Pancreas (tissue), 10 donors: ENCODE results near the gene PREP. TPM values are rescaled to one million over a fixed set of nuclear protein-coding genes. Genes with fewer than 3 reads are reported as not detected.
"Not testable (repeated sequence)": the region's sequence is repeated elsewhere in the genome, so short reads cannot be mapped to it uniquely, and the experiment has no call there.

Source experiments
- ATAC-seq, 4 donors: fragments of 200-7000 bp; cut with Tn5 transposase; one replicate each; pipeline versions ENCODE4 v1.8.0 to v1.9.1; 2020; ENCODE audit warnings: mild to moderate bottlenecking in 4 of 4, moderate library complexity in 4 of 4
- DNase-seq, 6 donors: peaks; one replicate each; pipeline ENCODE4 v3.0.0-alpha.2; 2020
- FAIRE-seq: peaks from 2 replicates; lab custom pipeline; 2012; peaks lifted over from hg19 to GRCh38; lab: Jason Lieb, UNC
- H3K27ac ChIP-seq, 4 donors: fragments of 200-600 bp; sonication (generic); 1 replicate in 3 of 4; 2 replicates in 1 of 4; pipeline versions ENCODE4 v1.5.0 to v1.8.0; 2020
- H3K27me3 ChIP-seq, 4 donors: fragments of 200-600 bp; one replicate each; pipeline ENCODE4 v1.8.0; 2021
- H3K36me3 ChIP-seq, 3 donors: fragments of 200-600 bp; sonication (generic) in 1 of 3; one replicate each; pipeline versions ENCODE4 v1.5.0 to v1.8.0; 2020 to 2021
- H3K4me1 ChIP-seq, 3 donors: fragments of 200-600 bp; one replicate each; pipeline ENCODE4 v1.8.0; 2021
- H3K4me3 ChIP-seq, 4 donors: fragments of 200-600 bp; sonication (generic) in 2 of 4; one replicate each; pipeline versions ENCODE4 v1.5.0 to v1.8.0; 2020 to 2021
- H3K9me3 ChIP-seq, 4 donors: fragments of 200-600 bp; one replicate each; pipeline ENCODE4 v1.8.0; 2021
- WGBS, 2 donors: extraction: QIAGEN DNeasy Blood & Tissue Kit; methylation state at CpG; one replicate each; pipeline ENCODE4 v1.1.7; 2013; 5-methylcytosine and 5-hydroxymethylcytosine counted together
- intact Hi-C, 3 donors: fragments of 100-400 bp; cut with DNase I; formaldehyde crosslinking; loops; one replicate each; pipeline versions ENCODE4 v1.11.1 to v1.14.2; 2022
- polyA plus RNA-seq, 2 donors: library from polyadenylated mRNA; stranded (reverse); fragments of 200-250 nt; gene quantifications; one replicate each; pipeline ENCODE4 v1.2.3, GENCODE V29; 2013
- total RNA-seq, 6 donors: library from RNA; stranded (reverse); fragmentation: NEBNext Ultra II Directional in 4 of 6; extraction: Animal tissue kit (Norgen Biotek cat#: 25700) in 4 of 6; gene quantifications; one replicate each; pipeline versions ENCODE4 v1.2.1 to v1.2.4, GENCODE V29; 2021 to 2023
- TF ChIP-seq, protein P1 (sequence below), 4 donors: fragments of 200-600 bp; sonication (generic) in 3 of 4; IDR thresholded peaks; one replicate each; pipeline versions ENCODE4 v1.5.0 to v1.8.0; 2021; ENCODE audit warnings: antibody characterized with exemption in 4 of 4
- donor health status: healthy with polysubstance abuse.
- donor health status: DM: no; HTN: no; CAD: no; lungs with moderate emphysema.
- donor health status: DM: no; HTN: no; CAD: no.
- donor health status: control.
- donor health status: control.
- donor health status: Bipolar disorder and iron deficiency.
- donor health status: DM: yes; HTN: yes; CAD: no.
- donor health status: DM: no; HTN: no; CAD: no.
- donor health status: DM: no; HTN: no; CAD: no.
- donor health status: DM: yes; HTN: yes; CAD: no.

PREP gene
- total and polyA plus RNA-seq, 8 donors = 7.6 to 16.5 (median 11.5) TPM

DNA sequence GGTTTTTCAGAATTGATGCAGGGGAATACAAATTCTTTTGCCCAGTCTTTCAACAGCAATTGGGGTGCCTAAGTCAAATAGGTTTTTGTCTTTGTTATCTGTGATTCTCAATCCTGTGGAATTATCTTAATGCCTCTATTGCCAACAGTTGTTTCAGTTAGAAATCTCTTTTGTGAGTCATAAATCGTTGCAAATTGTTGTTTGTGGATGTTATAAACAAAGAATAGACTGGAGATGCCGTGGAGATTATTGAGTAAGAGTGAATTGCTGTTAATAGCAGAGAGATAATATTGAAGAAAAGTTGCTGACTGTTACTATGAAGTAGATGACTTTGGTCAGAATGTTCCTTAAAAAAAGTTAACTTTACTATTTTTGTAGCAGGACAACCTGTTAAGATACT lies 159.4 kb downstream of the PREP start:
- Histone ChIP-seq H3K27me3 (no peaks in the 10 kb centered on the region), H3K4me3 (no peak overlapping the region), H3K9me3 (no peaks in the 10 kb centered on the region), H3K27ac (no peak overlapping the region), H3K4me1 (no peaks in the 10 kb centered on the region), H3K36me3 (no peaks in the 10 kb centered on the region)
- intact Hi-C loops = no loop called here
- TF ChIP-seq, protein P1, sequence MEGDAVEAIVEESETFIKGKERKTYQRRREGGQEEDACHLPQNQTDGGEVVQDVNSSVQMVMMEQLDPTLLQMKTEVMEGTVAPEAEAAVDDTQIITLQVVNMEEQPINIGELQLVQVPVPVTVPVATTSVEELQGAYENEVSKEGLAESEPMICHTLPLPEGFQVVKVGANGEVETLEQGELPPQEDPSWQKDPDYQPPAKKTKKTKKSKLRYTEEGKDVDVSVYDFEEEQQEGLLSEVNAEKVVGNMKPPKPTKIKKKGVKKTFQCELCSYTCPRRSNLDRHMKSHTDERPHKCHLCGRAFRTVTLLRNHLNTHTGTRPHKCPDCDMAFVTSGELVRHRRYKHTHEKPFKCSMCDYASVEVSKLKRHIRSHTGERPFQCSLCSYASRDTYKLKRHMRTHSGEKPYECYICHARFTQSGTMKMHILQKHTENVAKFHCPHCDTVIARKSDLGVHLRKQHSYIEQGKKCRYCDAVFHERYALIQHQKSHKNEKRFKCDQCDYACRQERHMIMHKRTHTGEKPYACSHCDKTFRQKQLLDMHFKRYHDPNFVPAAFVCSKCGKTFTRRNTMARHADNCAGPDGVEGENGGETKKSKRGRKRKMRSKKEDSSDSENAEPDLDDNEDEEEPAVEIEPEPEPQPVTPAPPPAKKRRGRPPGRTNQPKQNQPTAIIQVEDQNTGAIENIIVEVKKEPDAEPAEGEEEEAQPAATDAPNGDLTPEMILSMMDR (IDR thresholded peaks at IDR 0.05) = no peak
- no peak for ATAC-seq
- FAIRE-seq = no peak
- 44 to 65% methylated on average over 2 of the region's 2 CpGs for WGBS, 2 donors
- no peak for DNase-seq

DNA sequence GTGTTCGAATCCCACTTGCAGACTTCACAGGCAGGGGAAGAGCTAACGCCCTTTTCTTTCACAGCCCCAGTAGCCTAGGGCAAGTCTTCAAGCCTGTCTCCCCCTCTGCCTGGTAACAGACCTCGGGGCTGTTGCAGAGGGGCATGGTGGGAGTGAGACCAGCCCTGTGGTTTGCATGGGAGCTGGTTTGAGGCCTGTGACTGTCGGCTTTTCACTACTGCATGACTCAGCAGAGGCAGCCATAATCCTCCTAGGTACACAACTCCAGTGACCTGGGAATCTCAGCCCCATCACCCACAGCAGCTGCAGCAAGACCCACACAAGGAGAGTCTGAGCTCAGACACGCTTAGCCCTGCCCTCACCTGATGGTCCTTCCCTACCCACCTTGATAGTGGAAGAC lies 167.7 kb downstream of the PREP start:
- 71 to 75% methylated on average over 5 of the region's 5 CpGs for WGBS, 2 donors
- Histone ChIP-seq H3K4me1 (no peaks in the 10 kb centered on the region), H3K27ac (no peak overlapping the region), H3K4me3 (no peak overlapping the region), H3K27me3 (no peaks in the 10 kb centered on the region), H3K9me3 (no peaks in the 10 kb centered on the region), H3K36me3 (no peaks in the 10 kb centered on the region)
- DNase-seq (no peak), FAIRE-seq (no peak), ATAC-seq (no peak)
- TF ChIP-seq, protein P1 (IDR thresholded peaks at IDR 0.05) = no peak
- intact Hi-C loops = no loop called here

DNA sequence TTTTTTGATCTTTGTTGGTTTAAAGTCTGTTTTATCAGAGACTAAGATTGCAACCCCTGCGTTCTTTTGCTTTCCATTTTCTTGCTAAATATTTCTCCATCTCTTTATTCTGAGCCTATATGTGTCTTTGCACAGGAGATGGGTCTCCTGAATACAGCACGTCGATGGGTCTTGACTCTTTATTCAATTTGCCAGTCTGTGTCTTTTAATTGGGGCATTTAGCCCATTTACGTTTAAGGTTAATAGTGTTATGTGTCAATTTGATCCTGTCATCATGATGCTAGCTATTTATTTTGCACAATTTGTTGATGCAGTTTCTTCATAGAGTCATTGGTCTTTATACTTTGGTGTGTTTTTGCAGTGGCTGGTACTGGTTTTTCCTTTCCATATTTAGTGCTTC lies 171.1 kb downstream of the PREP start:
- H3K36me3 ChIP-seq, FAIRE-seq, H3K4me3 ChIP-seq, ATAC-seq, H3K9me3 ChIP-seq, DNase-seq, intact Hi-C loops, H3K27ac ChIP-seq, H3K4me1 ChIP-seq, H3K27me3 ChIP-seq: not testable (repeated sequence)
- 62 to 76% methylated on average over 4 of the region's 4 CpGs for WGBS, 2 donors

Other genes starting within 250 kb of the PREP start
- gene POPDC3, start 223.1 kb downstream of the PREP start, total RNA-seq = under 1 TPM in 2 of 6 donors, not detected in 4; 0.35 to 0.67 TPM
- 1 to 10 TPM in 1 of 2 donors, under 1 TPM in 1; 0.84 to 3.0 TPM for gene POPDC3, start 223.1 kb downstream of the PREP start, polyA plus RNA-seq